IMR-90 (cell line): ENCODE measurements around the gene FXR2. TPM values are rescaled to one million over a fixed set of nuclear protein-coding genes. Genes with fewer than 3 reads are reported as not detected.
A peak's percentile ranks its signal among the peaks of the same experiment; 100 is the strongest.

ENCODE experiments used
- ATAC-seq: fragments of 200-7000 bp; cut with Tn5 transposase; 2 replicates; pipeline ENCODE4 v1.9.1; 2020; ENCODE audit warnings: low read depth, mild to moderate bottlenecking, moderate library complexity
- BruUV-seq: library from RNA; stranded (reverse); fragments of 400-500 nt; replicated peaks from 2 replicates; lab custom pipeline; 2021; lab: Mats Ljungman, UMichigan
- CTCF ChIA-PET: fragments of 300-600 bp; formaldehyde crosslinking; extraction: SDS; loops from one replicate; lab custom pipeline; 2021; ENCODE audit warnings: antibody characterized with exemption; lab: Yijun Ruan, JAX
- POLR2A ChIA-PET: fragments of 300-600 bp; sonication (Branson Sonifier 250); formaldehyde crosslinking; loops from one replicate; lab custom pipeline; 2022; ENCODE audit warnings: antibody characterized with exemption; ENCODE audit not compliant: unreplicated experiment; lab: Charles Lee
- DNase-seq: peaks from one replicate; pipeline ENCODE4 v3.0.0; 2013
- H2AFZ ChIP-seq: replicated peaks from 2 replicates; pipeline ENCODE3; 2013; ENCODE audit warnings: low read length, mild to moderate bottlenecking; ENCODE audit not compliant: poor library complexity
- H2AK5ac ChIP-seq: 2 replicates; pipeline ENCODE4 v1.6.1; 2013; ENCODE audit warnings: low read depth, low read length, inconsistent platforms
- H2AK9ac ChIP-seq: replicated peaks from 2 replicates; pipeline ENCODE3; 2013; ENCODE audit warnings: mild to moderate bottlenecking, low read depth, low read length, moderate library complexity; ENCODE audit not compliant: poor library complexity
- H2BK120ac ChIP-seq: 2 replicates; pipeline ENCODE4 v1.6.1; 2013; ENCODE audit warnings: low read depth, low read length, inconsistent platforms
- H2BK15ac ChIP-seq: 3 replicates; pipeline ENCODE4 v1.6.1; 2013; ENCODE audit warnings: low read depth, low read length, inconsistent platforms
- H2BK20ac ChIP-seq: 2 replicates; pipeline ENCODE4 v1.6.1; 2013; ENCODE audit warnings: low read depth, mild to moderate bottlenecking, inconsistent platforms, low read length, moderate library complexity
- H2BK5ac ChIP-seq: 2 replicates; pipeline ENCODE4 v1.6.1; 2013; ENCODE audit warnings: mild to moderate bottlenecking, low read depth, low read length, inconsistent platforms; ENCODE audit not compliant: poor library complexity, severe bottlenecking
- H3K14ac ChIP-seq: replicated peaks from 2 replicates; pipeline ENCODE4 v1.6.1; 2013; ENCODE audit warnings: low read depth, low read length, inconsistent platforms
- H3K18ac ChIP-seq: 2 replicates; pipeline ENCODE4 v1.6.1; 2013; ENCODE audit warnings: low read depth, low read length, control low read depth
- H3K23ac ChIP-seq: 2 replicates; pipeline ENCODE4 v1.6.1; 2013; ENCODE audit warnings: low read depth, low read length, inconsistent platforms
- H3K27ac ChIP-seq: 2 replicates; pipeline ENCODE4 v1.5.1; 2013; ENCODE audit warnings: mild to moderate bottlenecking, control low read depth, low read length; ENCODE audit not compliant: insufficient read depth
- H3K27me3 ChIP-seq: 2 replicates; pipeline ENCODE4 v1.6.1; 2013; ENCODE audit warnings: low read length; ENCODE audit not compliant: control insufficient read depth, insufficient read depth
- H3K36me3 ChIP-seq: 2 replicates; pipeline ENCODE4 v1.6.1; 2013; ENCODE audit warnings: low read length, mixed read lengths; ENCODE audit not compliant: control insufficient read depth, insufficient read depth
- H3K4ac ChIP-seq: 2 replicates; pipeline ENCODE4 v1.6.1; 2013; ENCODE audit warnings: low read depth, low read length, inconsistent platforms
- H3K4me1 ChIP-seq: 2 replicates; pipeline ENCODE4 v1.6.1; 2013; ENCODE audit warnings: low read length, mixed read lengths; ENCODE audit not compliant: control insufficient read depth, insufficient read depth
- H3K4me2 ChIP-seq: 2 replicates; pipeline ENCODE4 v1.6.1; 2013; ENCODE audit warnings: low read depth, mild to moderate bottlenecking, control low read depth, low read length, moderate library complexity
- H3K4me3 ChIP-seq: 2 replicates; pipeline ENCODE4 v1.5.1; 2013; ENCODE audit warnings: low read depth, mild to moderate bottlenecking, control low read depth, low read length, moderate library complexity; ENCODE audit not compliant: insufficient read depth
- H3K56ac ChIP-seq: 2 replicates; pipeline ENCODE4 v1.6.1; 2013; ENCODE audit warnings: low read length, inconsistent platforms; ENCODE audit not compliant: insufficient read depth; ENCODE audit errors: extremely low read depth
- H3K79me1 ChIP-seq, 2 experiments: 2 replicates each; pipeline ENCODE4 v1.6.1; 2013; ENCODE audit warnings: low read length in 2 of 2, inconsistent platforms in 1 of 2, low read depth in 1 of 2
- H3K9ac ChIP-seq: 2 replicates; pipeline ENCODE4 v1.6.1; 2013; ENCODE audit warnings: low read depth, low read length, control low read depth
- H3K9me1 ChIP-seq: 2 replicates; pipeline ENCODE4 v1.6.1; 2013; ENCODE audit warnings: low read length, inconsistent platforms; ENCODE audit not compliant: insufficient read depth
- H3K9me3 ChIP-seq: 2 replicates; pipeline ENCODE4 v1.6.1; 2013; ENCODE audit warnings: low read length; ENCODE audit not compliant: control insufficient read depth, insufficient read depth
- H4K20me1 ChIP-seq: 2 replicates; pipeline ENCODE4 v1.6.1; 2013; ENCODE audit warnings: low read length, inconsistent platforms; ENCODE audit not compliant: insufficient read depth
- H4K5ac ChIP-seq: 2 replicates; pipeline ENCODE4 v1.6.1; 2013; ENCODE audit warnings: mild to moderate bottlenecking, low read depth, low read length, control low read depth
- H4K8ac ChIP-seq, 2 experiments: 2 replicates each; pipeline ENCODE4 v1.6.1; 2013; ENCODE audit warnings: low read depth in 2 of 2, low read length in 2 of 2, control low read depth in 1 of 2, inconsistent platforms in 1 of 2
- H4K91ac ChIP-seq: 2 replicates; pipeline ENCODE4 v1.6.1; 2013; ENCODE audit warnings: low read depth, low read length, inconsistent platforms; ENCODE audit not compliant: insufficient read depth
- CEBPB ChIP-seq: IDR thresholded peaks from 2 replicates; pipeline ENCODE4 v1.6.1; 2012; ENCODE audit warnings: low read depth, low read length, improper control_type of control experiment
- CHD1 ChIP-seq: IDR thresholded peaks from 2 replicates; pipeline ENCODE4 v1.6.1; 2012; ENCODE audit warnings: low read depth, low read length, improper control_type of control experiment
- CTCF ChIP-seq: conservative IDR thresholded peaks from 2 replicates; pipeline ENCODE4 v1.5.1; 2012; ENCODE audit warnings: mild to moderate bottlenecking, low read depth, low read length, improper control_type of control experiment
- ELK1 ChIP-seq: fragments of 150-350 bp; IDR thresholded peaks from 2 replicates; pipeline ENCODE4 v1.6.1; 2016; ENCODE audit warnings: low read depth, mild to moderate bottlenecking, low read length, moderate library complexity, borderline replicate concordance
- FOS ChIP-seq: fragments of 150-350 bp; IDR thresholded peaks from 2 replicates; pipeline ENCODE4 v1.6.1; 2016; ENCODE audit warnings: low read depth, low read length
- MAFK ChIP-seq: IDR thresholded peaks from 2 replicates; pipeline ENCODE4 v1.6.1; 2012; ENCODE audit warnings: low read depth, low read length, improper control_type of control experiment
- MAZ ChIP-seq: IDR thresholded peaks from 2 replicates; pipeline ENCODE4 v1.6.1; 2012; ENCODE audit warnings: low read depth, mild to moderate bottlenecking, low read length, improper control_type of control experiment, moderate library complexity, borderline replicate concordance
- MXI1 ChIP-seq: IDR thresholded peaks from 2 replicates; pipeline ENCODE4 v1.6.1; 2012; ENCODE audit warnings: low read depth, mild to moderate bottlenecking, low read length, moderate library complexity, borderline replicate concordance
- NFE2L2 ChIP-seq: fragments of 150-350 bp; IDR thresholded peaks from 2 replicates; pipeline ENCODE4 v1.6.1; 2016; ENCODE audit warnings: low read depth, mild to moderate bottlenecking, low read length
- POLR2A ChIP-seq: IDR thresholded peaks from 2 replicates; pipeline ENCODE4 v1.6.1; 2012; ENCODE audit warnings: mild to moderate bottlenecking, low read depth, low read length
- RAD21 ChIP-seq: IDR thresholded peaks from 2 replicates; pipeline ENCODE4 v1.6.1; 2012; ENCODE audit warnings: low read length, improper control_type of control experiment
- RCOR1 ChIP-seq: IDR thresholded peaks from 2 replicates; pipeline ENCODE4 v1.6.1; 2012; ENCODE audit warnings: mild to moderate bottlenecking, low read length, improper control_type of control experiment; ENCODE audit not compliant: insufficient replicate concordance
- RFX5 ChIP-seq: IDR thresholded peaks from 2 replicates; pipeline ENCODE4 v1.8.0; 2012; ENCODE audit warnings: low read depth, mild to moderate bottlenecking, low read length, moderate library complexity
- SMC3 ChIP-seq: fragments of 150-350 bp; IDR thresholded peaks from 2 replicates; pipeline ENCODE4 v1.6.1; 2016; ENCODE audit warnings: low read depth, mild to moderate bottlenecking, antibody characterized with exemption, low read length, moderate library complexity
- WGBS, 2 experiments: methylation state at CpG; one replicate each; pipeline versions ENCODE4 v1.1.5 to v1.1.7; 2013; ENCODE audit warnings: missing lambda C conversion rate in 2 of 2; ENCODE audit not compliant: insufficient read length in 1 of 2; ENCODE audit errors: extremely low coverage in 2 of 2; 5-methylcytosine and 5-hydroxymethylcytosine counted together
- dilution Hi-C: fragments of 300-500 bp; cut with HindIII; formaldehyde crosslinking; loops from one replicate; pipeline ENCODE4 v1.14.3; 2018; ENCODE audit warnings: low sequenced_read_pairs; ENCODE audit not compliant: unreplicated experiment
- in situ Hi-C: fragments of 300-500 bp; cut with MboI; formaldehyde crosslinking; loops from 3 replicates; pipeline ENCODE4 v1.14.3; 2019; ENCODE audit warnings: low sequenced_read_pairs, inconsistent platforms, mixed read lengths
- intact Hi-C: fragments of 100-400 bp; cut with micrococcal nuclease; formaldehyde crosslinking; loops from 2 replicates; pipeline ENCODE4 v1.10.0; 2022
- polyA plus RNA-seq, 3 experiments: library from polyadenylated mRNA; depleted of rRNA; stranded (reverse); fragments of >200 nt; gene quantifications; 2 replicates each; pipeline ENCODE4 v1.2.3, GENCODE V29; 2012; ENCODE audit warnings: low replicate concordance in 1 of 3
- total RNA-seq: library from RNA; depleted of rRNA; stranded (reverse); fragments of >200 nt; gene quantifications from 2 replicates; pipeline ENCODE4 v1.2.3, GENCODE V29; 2012

Gene FXR2
- total and polyA plus RNA-seq, 2 of the 4 experiments (the other 2 are of a cell fraction): 39.1 to 55.9 TPM

GRCh38 chr17:7589204-7589868 lies 25.4 kb downstream of the FXR2 start:
- peak overlapping the region; percentile 72 for H2AFZ ChIP-seq
- DNase-seq (peak; percentile 83), ATAC-seq (peak; percentile 64)
- ChIA-PET POLR2A (interaction anchor here (0.5 to 1.1 kb wide), 4 partner anchors 9 to 97 kb away, joined by 3 to 6 read pairs (median 4); partner anchors contain the start of gene CD68), CTCF (interaction anchor here (0.6 to 1.5 kb wide), 7 partner anchors 9 to 631 kb away, joined by 3 to 9 read pairs (median 4); no protein-coding TSS in a partner anchor)
- no peak overlapping the region for H3K14ac ChIP-seq
- peaks cover 17% of the 10 kb centered on the region for H3K9me1 ChIP-seq
- H2AK5ac ChIP-seq: peak overlapping the region; percentile 49
- H2BK15ac ChIP-seq: no peak overlapping the region
- H3K27ac ChIP-seq: no peak overlapping the region; the same call in 1 of the 2 replicates
- intact Hi-C loops: loop anchor here (1.0 to 2.0 kb wide), 2 partner anchors 75 to 309 kb away; partner anchors contain the start of gene SLC2A4
- no peak overlapping the region for H2BK20ac ChIP-seq
- peaks cover 32% of the 10 kb centered on the region for H3K4me1 ChIP-seq
- H2AK9ac ChIP-seq: peak overlapping the region; percentile 83
- no TSS peak for BruUV-seq
- H4K8ac ChIP-seq: peak overlapping the region in 1 of 2 experiments; percentile 39; a peak in 2 of 4 replicates
- no peaks in the 10 kb centered on the region for H3K9me3 ChIP-seq
- peaks cover 44% of the 10 kb centered on the region for H3K36me3 ChIP-seq
- H2BK120ac ChIP-seq: no peak overlapping the region
- no peak overlapping the region for H4K5ac ChIP-seq
- dilution Hi-C loops: no loop called here
- no peak overlapping the region for H3K4me3 ChIP-seq
- no peak overlapping the region for H3K4ac ChIP-seq
- no peak overlapping the region; the same call in 1 of the 2 replicates for H3K4me2 ChIP-seq
- in situ Hi-C loops: no loop called here
- no peak overlapping the region for H3K18ac ChIP-seq
- H2BK5ac ChIP-seq: no peak overlapping the region
- no peaks in the 10 kb centered on the region for H3K27me3 ChIP-seq
- peaks cover 15% of the 10 kb centered on the region for H4K20me1 ChIP-seq
- peaks cover 25 to 64% of the 10 kb centered on the region in 2 experiments for H3K79me1 ChIP-seq
- no peak overlapping the region for H3K23ac ChIP-seq
- H3K9ac ChIP-seq: no peak overlapping the region
- H4K91ac ChIP-seq: no peak overlapping the region; the same call in 1 of the 2 replicates
- no peak overlapping the region for H3K56ac ChIP-seq
- WGBS, 2 experiments: 10% methylated on average over 35 of the region's 56 CpGs; no CpG with 5 or more reads in 1 of the 2 experiments
- TF ChIP-seq MAZ (peak; percentile 35; the same call in 1 of the 2 replicates), CEBPB (no peak), CTCF (peak; percentile 79), RFX5 (no peak), POLR2A (peak; percentile 41; the same call in 1 of the 2 replicates), CHD1 (no peak), ELK1 (no peak), RCOR1 (no peak), SMC3 (peak; percentile 71), MXI1 (no peak), FOS (no peak), MAFK (no peak), NFE2L2 (no peak), RAD21 (peak; percentile 78)
